Stimulated activated CD8-positive, alpha-beta memory T cell treated with anti-CD3 and anti-CD28 coated beads, Interleukin-7, amount 100 ng/mL, for 48 hours (primary cell): ENCODE data around the gene GTF3C5.
"Not testable (repeated sequence)": the region's sequence is repeated elsewhere in the genome, so short reads cannot be mapped to it uniquely, and the experiment has no call there.

Source experiments
- DNase-seq, 2 donors: peaks; one replicate each; pipeline ENCODE4 v3.0.0-alpha.2; 2020; ENCODE audit warnings: low read depth in 1 of 2; ENCODE audit errors: extremely low read depth in 1 of 2

GTF3C5 gene

DNA sequence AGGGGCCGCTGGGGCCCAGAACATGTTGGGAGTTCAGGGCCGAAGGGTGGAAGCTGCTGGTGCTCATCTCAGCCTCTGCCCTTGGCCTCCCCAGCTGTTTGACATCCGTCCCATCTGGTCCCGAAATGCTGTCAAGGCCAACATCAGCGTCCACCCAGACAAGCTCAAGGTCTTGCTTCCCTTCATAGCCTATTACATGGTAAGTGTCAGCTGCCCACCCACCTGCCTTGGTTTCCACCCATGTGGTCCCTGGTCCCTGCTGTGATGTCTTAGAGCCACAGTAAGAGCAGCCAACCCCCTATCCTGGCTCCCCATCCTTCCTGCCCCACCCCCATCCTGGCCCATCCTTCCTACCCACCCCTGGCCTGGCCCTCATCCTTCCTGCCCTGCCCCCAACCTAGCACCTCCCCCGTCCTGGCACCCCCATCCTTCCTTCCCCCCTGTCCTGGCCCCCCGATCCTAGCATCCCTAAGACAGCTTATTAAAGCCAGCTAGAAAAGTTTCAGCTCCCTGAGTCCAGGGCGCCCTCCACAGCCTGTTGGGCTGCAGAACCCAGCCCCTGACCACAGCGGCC is 21.3 kb downstream of the GTF3C5 start:
- DNase-seq: no peak

- DNase-seq: no peak
Observed at GRCh38 chr9:133054194-133054890, 23.5 kb downstream of the GTF3C5 start.

- DNase-seq: no peak
Observed at GRCh38 chr9:133054966-133055365, 24.2 kb downstream of the GTF3C5 start.

GRCh38 chr9:133055788-133056420 is 25.1 kb downstream of the GTF3C5 start:
- DNase-seq: no peak

- DNase-seq: no peak
Observed at GRCh38 chr9:133056533-133056932, 25.7 kb downstream of the GTF3C5 start.

GRCh38 chr9:133057006-133057405 is 26.2 kb downstream of the GTF3C5 start:
- no peak for DNase-seq

DNA sequence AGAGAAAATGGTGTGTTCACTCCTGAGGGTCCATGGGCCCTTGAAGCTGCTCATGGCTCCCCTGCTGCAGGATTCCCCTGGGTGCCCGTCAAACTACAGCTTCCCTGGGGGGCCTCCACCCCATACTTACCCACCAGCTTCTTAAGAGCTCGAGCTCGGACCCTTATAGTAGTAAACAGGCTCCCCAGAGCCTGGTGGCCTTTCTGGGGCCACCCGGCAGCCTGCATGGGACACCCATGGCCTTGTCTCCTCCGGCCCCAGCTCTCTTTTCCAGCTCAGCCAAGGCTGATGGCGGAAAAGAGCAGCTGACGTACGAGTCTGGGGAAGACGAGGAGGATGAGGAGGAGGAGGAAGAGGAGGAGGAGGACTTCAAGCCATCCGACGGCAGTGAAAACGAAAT is 26.8 kb downstream of the GTF3C5 start:
- no peak for DNase-seq

- no peak for DNase-seq
Observed at GRCh38 chr9:133058071-133058470, 27.3 kb downstream of the GTF3C5 start.

- no peak for DNase-seq
Observed at GRCh38 chr9:133058550-133059320, 27.9 kb downstream of the GTF3C5 start.

GRCh38 chr9:133059623-133060022 is 28.8 kb downstream of the GTF3C5 start:
- no peak for DNase-seq

GRCh38 chr9:133060417-133060841 is 29.6 kb downstream of the GTF3C5 start:
- no peak for DNase-seq

DNA sequence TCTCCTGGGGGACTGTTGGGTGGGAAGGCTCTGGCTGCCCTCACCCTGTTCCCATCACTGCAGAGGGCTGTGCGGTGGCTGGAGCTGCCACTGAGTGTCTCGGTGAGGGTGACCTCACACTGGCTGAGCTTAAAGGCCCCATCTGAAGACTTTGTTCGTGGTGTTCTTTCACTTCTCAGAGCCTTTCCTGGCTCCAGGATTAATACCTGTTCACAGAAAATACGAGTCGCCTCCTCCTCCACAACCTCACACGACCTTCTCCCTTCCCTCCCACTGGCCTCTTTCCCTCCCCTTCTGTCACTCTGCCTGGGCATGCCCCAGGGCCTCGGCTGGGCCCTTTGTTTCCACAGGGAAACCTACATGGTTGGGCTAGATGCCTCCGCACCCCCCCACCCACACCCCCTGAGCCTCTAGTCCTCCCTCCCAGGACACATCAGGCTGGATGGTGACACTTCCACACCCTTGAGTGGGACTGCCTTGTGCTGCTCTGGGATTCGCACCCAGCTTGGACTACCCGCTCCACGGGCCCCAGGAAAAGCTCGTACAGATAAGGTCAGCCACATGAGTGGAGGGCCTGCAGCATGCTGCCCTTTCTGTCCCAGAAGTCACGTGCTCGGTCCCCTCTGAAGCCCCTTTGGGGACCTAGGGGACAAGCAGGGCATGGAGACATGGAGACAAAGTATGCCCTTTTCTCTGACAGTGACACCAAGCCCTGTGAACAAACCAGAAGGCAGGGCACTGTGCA is 30.4 kb downstream of the GTF3C5 start:
- not testable (repeated sequence) for DNase-seq

- DNase-seq: not testable (repeated sequence)
Observed at GRCh38 chr9:133061764-133062145, 31.0 kb downstream of the GTF3C5 start, which contains the start of gene CEL. TSS of gene CEL (plus strand) at chr9:133061981. CDS start at chr9:133062003, 22 bp downstream.

GRCh38 chr9:133062569-133062968 is 31.8 kb downstream of the GTF3C5 start:
- DNase-seq: not testable (repeated sequence)

DNA sequence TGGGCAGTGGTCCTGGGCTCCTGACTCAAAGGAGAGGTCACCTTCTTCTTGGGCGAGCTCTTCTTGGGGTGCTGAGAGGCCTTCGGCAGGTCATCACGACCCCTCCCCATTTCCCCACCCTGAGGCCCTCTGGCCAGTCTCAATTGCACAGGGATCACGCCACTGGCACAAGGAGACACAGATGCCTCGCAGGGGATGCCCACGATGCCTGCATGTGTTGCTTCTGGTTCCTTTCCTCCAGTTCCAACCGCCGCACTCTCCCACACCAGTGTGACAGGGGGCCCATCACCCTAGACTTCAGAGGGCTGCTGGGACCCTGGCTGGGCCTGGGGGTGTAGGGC is 32.3 kb downstream of the GTF3C5 start:
- DNase-seq: no peak

GRCh38 chr9:133063500-133064231 is 32.9 kb downstream of the GTF3C5 start:
- DNase-seq: no peak

GRCh38 chr9:133064241-133065069 is 33.7 kb downstream of the GTF3C5 start:
- no peak for DNase-seq

GRCh38 chr9:133065070-133065388 is 34.2 kb downstream of the GTF3C5 start:
- DNase-seq: no peak

DNA sequence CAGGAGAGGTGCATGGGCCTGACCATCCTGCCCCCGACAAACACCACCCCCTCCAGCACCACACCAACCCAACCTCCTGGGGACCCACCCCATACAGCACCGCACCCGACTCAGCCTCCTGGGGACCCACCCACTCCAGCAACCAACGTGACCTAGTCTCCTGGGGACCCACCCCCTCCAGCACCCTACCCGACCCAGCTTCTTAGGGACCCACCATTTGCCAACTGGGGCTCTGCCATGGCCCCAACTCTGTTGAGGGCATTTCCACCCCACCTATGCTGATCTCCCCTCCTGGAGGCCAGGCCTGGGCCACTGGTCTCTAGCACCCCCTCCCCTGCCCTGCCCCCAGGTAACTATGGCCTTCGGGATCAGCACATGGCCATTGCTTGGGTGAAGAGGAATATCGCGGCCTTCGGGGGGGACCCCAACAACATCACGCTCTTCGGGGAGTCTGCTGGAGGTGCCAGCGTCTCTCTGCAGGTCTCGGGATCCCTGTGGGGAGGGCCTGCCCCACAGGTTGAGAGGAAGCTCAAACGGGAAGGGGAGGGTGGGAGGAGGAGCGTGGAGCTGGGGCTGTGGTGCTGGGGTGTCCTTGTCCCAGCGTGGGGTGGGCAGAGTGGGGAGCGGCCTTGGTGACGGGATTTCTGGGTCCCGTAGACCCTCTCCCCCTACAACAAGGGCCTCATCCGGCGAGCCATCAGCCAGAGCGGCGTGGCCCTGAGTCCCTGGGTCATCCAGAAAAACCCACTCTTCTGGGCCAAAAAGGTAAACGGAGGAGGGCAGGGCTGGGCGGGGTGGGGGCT is 35.6 kb downstream of the GTF3C5 start:
- no peak for DNase-seq
